Body of pancreas (tissue), 4 donors: ENCODE measurements around the gene KLF16.

ENCODE experiments used
- POLR2A ChIP-seq, 3 donors: fragments of 450-650 bp; IDR thresholded peaks; one replicate each; pipeline ENCODE4 v1.6.1; 2016; ENCODE audit warnings: antibody characterized with exemption in 3 of 3, mild to moderate bottlenecking in 2 of 3
- TF ChIP-seq, protein P1 (sequence below), 7 experiments: fragments of 450-650 bp in 4 of 7; fragments of 200-600 bp in 3 of 7; sonication (generic) in 3 of 7; IDR thresholded peaks; one replicate each; pipeline ENCODE4 v1.5.1; 2016 to 2019; ENCODE audit warnings: antibody characterized with exemption in 7 of 7

- TF ChIP-seq, protein P1, sequence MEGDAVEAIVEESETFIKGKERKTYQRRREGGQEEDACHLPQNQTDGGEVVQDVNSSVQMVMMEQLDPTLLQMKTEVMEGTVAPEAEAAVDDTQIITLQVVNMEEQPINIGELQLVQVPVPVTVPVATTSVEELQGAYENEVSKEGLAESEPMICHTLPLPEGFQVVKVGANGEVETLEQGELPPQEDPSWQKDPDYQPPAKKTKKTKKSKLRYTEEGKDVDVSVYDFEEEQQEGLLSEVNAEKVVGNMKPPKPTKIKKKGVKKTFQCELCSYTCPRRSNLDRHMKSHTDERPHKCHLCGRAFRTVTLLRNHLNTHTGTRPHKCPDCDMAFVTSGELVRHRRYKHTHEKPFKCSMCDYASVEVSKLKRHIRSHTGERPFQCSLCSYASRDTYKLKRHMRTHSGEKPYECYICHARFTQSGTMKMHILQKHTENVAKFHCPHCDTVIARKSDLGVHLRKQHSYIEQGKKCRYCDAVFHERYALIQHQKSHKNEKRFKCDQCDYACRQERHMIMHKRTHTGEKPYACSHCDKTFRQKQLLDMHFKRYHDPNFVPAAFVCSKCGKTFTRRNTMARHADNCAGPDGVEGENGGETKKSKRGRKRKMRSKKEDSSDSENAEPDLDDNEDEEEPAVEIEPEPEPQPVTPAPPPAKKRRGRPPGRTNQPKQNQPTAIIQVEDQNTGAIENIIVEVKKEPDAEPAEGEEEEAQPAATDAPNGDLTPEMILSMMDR (IDR thresholded peaks at IDR 0.05): no peak
- TF ChIP-seq POLR2A (IDR thresholded peaks at IDR 0.05): no peak
Measured at GRCh38 chr19:1863328-1863637, at the start of gene KLF16.
